Measurements from ENCODE around the gene L3MBTL4. TPM values are rescaled to one million over a fixed set of nuclear protein-coding genes. Genes with fewer than 3 reads are reported as not detected.

The L3MBTL4 gene
- total and polyA plus RNA-seq, 9 of the 15 experiments (the other 6 are each of a cell fraction or from before 2014, with no cell fraction given) = not detected

- no peaks in the 10 kb centered on the region for H3K9me1 ChIP-seq (ENCODE audit: control insufficient read depth, insufficient read depth, low read length)
- no peak overlapping the region for H3K27ac ChIP-seq (ENCODE audit: extremely low read depth, low read depth, low read length)
- peaks cover 5% of the 10 kb centered on the region; the same call in 1 of the 2 replicates for H3K9me3 ChIP-seq (replicated peaks; ENCODE audit: control insufficient read depth, insufficient read depth, low read depth, low read length)
- no TSS peak for BruUV-seq (replicated peaks)
- no peak overlapping the region for H3K4me2 ChIP-seq (ENCODE audit: insufficient read depth, low read length)
- no peak overlapping the region for H2AFZ ChIP-seq (ENCODE audit: low read depth, low read length)
- H4K20me1 ChIP-seq (replicated peaks; ENCODE audit: control insufficient read depth, insufficient read depth, low read length) = no peaks in the 10 kb centered on the region
- no peaks in the 10 kb centered on the region for H3K79me2 ChIP-seq (ENCODE audit: control insufficient read depth, insufficient read depth, low read length)
- DNase-seq (ENCODE audit: extremely low read depth in 1 of 4, low spot score in 3 of 4) (no peak), FAIRE-seq (no peak), ATAC-seq (no peak)
- H3K27me3 ChIP-seq (ENCODE audit: control insufficient read depth in 2 of 2, insufficient read depth in 2 of 2, low read length in 2 of 2) = no peaks in the 10 kb centered on the region
- TF ChIP-seq SETDB1 (IDR thresholded peaks at IDR 0.05; ENCODE audit: low read length) (no peak), NR4A1 (CRISPR knock-in tag; IDR thresholded peaks at IDR 0.05) (no peak), NR4A1 (tag; IDR thresholded peaks at IDR 0.05) (no peak), SAFB (IDR thresholded peaks at IDR 0.05; ENCODE audit: borderline replicate concordance, low read depth, low read length) (no peak), HDAC3 (IDR thresholded peaks at IDR 0.05; ENCODE audit: borderline replicate concordance, partially characterized antibody) (no peak), ATF6 (CRISPR knock-in tag; IDR thresholded peaks at IDR 0.05) (no peak), SMARCC2 (IDR thresholded peaks at IDR 0.05; ENCODE audit: low read depth) (no peak), KLF6 (CRISPR knock-in tag; IDR thresholded peaks at IDR 0.05; ENCODE audit: borderline replicate concordance) (no peak), DMBX1 (CRISPR knock-in tag; IDR thresholded peaks at IDR 0.05; ENCODE audit: borderline replicate concordance) (no peak), ZNF143 (CRISPR knock-in tag; IDR thresholded peaks at IDR 0.05) (no peak), ZNF785 (CRISPR knock-in tag; IDR thresholded peaks at IDR 0.05) (no peak), KAT7 (CRISPR knock-in tag; IDR thresholded peaks at IDR 0.05; ENCODE audit: borderline replicate concordance) (no peak), U2AF1 (optimal IDR thresholded peaks at IDR 0.05; ENCODE audit: low read depth, low read length) (no peak), ZNF717 (CRISPR knock-in tag; IDR thresholded peaks at IDR 0.05) (no peak), ELK3 (CRISPR knock-in tag; IDR thresholded peaks at IDR 0.05) (no peak), ILF3 (IDR thresholded peaks at IDR 0.05; ENCODE audit: borderline replicate concordance) (no peak), AFF1 (IDR thresholded peaks at IDR 0.05; ENCODE audit: low read depth in 1 of 2, partially characterized antibody in 2 of 2) (no peak)
- no peaks in the 10 kb centered on the region for H3K36me3 ChIP-seq (ENCODE audit: control insufficient read depth, insufficient read depth, low read length)
- WGBS (ENCODE audit: insufficient coverage, low coverage, missing lambda C conversion rate) = 2% methylated on average over 4 of the region's 4 CpGs
- ChIA-PET CTCF (ENCODE audit: low intra/inter-chr PET ratio) (no interaction called here), POLR2A (no interaction called here)
- intact Hi-C loops (cut with micrococcal nuclease) = no loop called here
- in situ Hi-C loops (cut with MboI) = no loop called here
- H3K4me3 ChIP-seq = no peak overlapping the region
- H3K9ac ChIP-seq (ENCODE audit: insufficient read depth in 1 of 2, low read depth in 2 of 2, low read length in 2 of 2) = no peak overlapping the region
- no peaks in the 10 kb centered on the region for H3K4me1 ChIP-seq (replicated peaks in 1 of 2; ENCODE audit: control insufficient read depth in 2 of 2, insufficient read depth in 2 of 2, low read length in 2 of 2)
Measured at GRCh38 chr18:6200204-6200774, 214.4 kb downstream of the L3MBTL4 start.

All from K562 (cell line).